ENCODE measurements around the gene CERS1.

Gene CERS1

GRCh38 chr19:18861235-18861634, 34.7 kb downstream of the CERS1 start:
- Histone ChIP-seq H3K4me3 (IDR thresholded peaks at IDR 0.05; ENCODE audit: insufficient read depth, low read depth, low read length) (no peak overlapping the region), H2AFZ (ENCODE audit: low read depth) (no peak overlapping the region), H3K4me2 (no peak overlapping the region), H3K9ac (no peak overlapping the region), H3K36me3 (ENCODE audit: insufficient read depth) (peaks cover 4% of the 10 kb centered on the region; the same call in 1 of the 2 replicates), H3K79me2 (ENCODE audit: insufficient read depth, low read depth) (no peaks in the 10 kb centered on the region), H3K27ac (no peak overlapping the region), H3K4me1 (ENCODE audit: low read depth, poor library complexity, severe bottlenecking) (no peaks in the 10 kb centered on the region), H4K20me1 (ENCODE audit: insufficient read depth) (no peaks in the 10 kb centered on the region), H3K27me3 (ENCODE audit: insufficient read depth, low read depth) (no peaks in the 10 kb centered on the region)
- TF ChIP-seq CTCF (conservative IDR thresholded peaks at IDR 0.05; ENCODE audit: low read depth, low read length) = no peak

GRCh38 chr19:18860725-18861124, 35.2 kb downstream of the CERS1 start:
- Histone ChIP-seq H4K20me1 (ENCODE audit: insufficient read depth) (no peaks in the 10 kb centered on the region), H3K4me1 (ENCODE audit: low read depth, poor library complexity, severe bottlenecking) (no peaks in the 10 kb centered on the region), H3K9ac (no peak overlapping the region), H3K4me3 (IDR thresholded peaks at IDR 0.05; ENCODE audit: insufficient read depth, low read depth, low read length) (no peak overlapping the region), H3K4me2 (no peak overlapping the region), H3K79me2 (ENCODE audit: insufficient read depth, low read depth) (no peaks in the 10 kb centered on the region), H3K27ac (no peak overlapping the region), H3K27me3 (ENCODE audit: insufficient read depth, low read depth) (no peaks in the 10 kb centered on the region), H3K36me3 (ENCODE audit: insufficient read depth) (peaks cover 4% of the 10 kb centered on the region; the same call in 1 of the 2 replicates), H2AFZ (ENCODE audit: low read depth) (no peak overlapping the region)
- TF ChIP-seq CTCF (conservative IDR thresholded peaks at IDR 0.05; ENCODE audit: low read depth, low read length) = no peak

- H4K20me1 ChIP-seq (ENCODE audit: insufficient read depth) = no peaks in the 10 kb centered on the region
- H3K36me3 ChIP-seq (ENCODE audit: insufficient read depth) = peaks cover 4% of the 10 kb centered on the region; the same call in 1 of the 2 replicates
- H3K79me2 ChIP-seq (ENCODE audit: insufficient read depth, low read depth) = no peaks in the 10 kb centered on the region
- no peak overlapping the region for H3K9ac ChIP-seq
- no peak overlapping the region for H3K27ac ChIP-seq
- no peaks in the 10 kb centered on the region for H3K27me3 ChIP-seq (ENCODE audit: insufficient read depth, low read depth)
- TF ChIP-seq CTCF (conservative IDR thresholded peaks at IDR 0.05; ENCODE audit: low read depth, low read length) = no peak
- no peak overlapping the region for H3K4me2 ChIP-seq
- H3K4me1 ChIP-seq (ENCODE audit: low read depth, poor library complexity, severe bottlenecking) = no peaks in the 10 kb centered on the region
- no peak overlapping the region for H3K4me3 ChIP-seq (IDR thresholded peaks at IDR 0.05; ENCODE audit: insufficient read depth, low read depth, low read length)
- H2AFZ ChIP-seq (ENCODE audit: low read depth) = no peak overlapping the region
These were observed 35.7 kb downstream of the CERS1 start for GRCh38 chr19:18860302-18860700.

GRCh38 chr19:18859676-18860301, 36.2 kb downstream of the CERS1 start:
- H3K4me3 ChIP-seq (IDR thresholded peaks at IDR 0.05; ENCODE audit: insufficient read depth, low read depth, low read length) = no peak overlapping the region
- no peak overlapping the region for H3K4me2 ChIP-seq
- H4K20me1 ChIP-seq (ENCODE audit: insufficient read depth) = no peaks in the 10 kb centered on the region
- TF ChIP-seq CTCF (conservative IDR thresholded peaks at IDR 0.05; ENCODE audit: low read depth, low read length) = no peak
- H3K9ac ChIP-seq = no peak overlapping the region
- H2AFZ ChIP-seq (ENCODE audit: low read depth) = no peak overlapping the region
- peaks cover 4% of the 10 kb centered on the region; the same call in 1 of the 2 replicates for H3K36me3 ChIP-seq (ENCODE audit: insufficient read depth)
- H3K4me1 ChIP-seq (ENCODE audit: low read depth, poor library complexity, severe bottlenecking) = no peaks in the 10 kb centered on the region
- H3K27me3 ChIP-seq (ENCODE audit: insufficient read depth, low read depth) = no peaks in the 10 kb centered on the region
- no peak overlapping the region for H3K27ac ChIP-seq
- H3K79me2 ChIP-seq (ENCODE audit: insufficient read depth, low read depth) = no peaks in the 10 kb centered on the region

All from KMS-11 (cell line).